GM12878 (cell line): Measurements from ENCODE around the gene IL36B. TPM values are rescaled to one million over a fixed set of nuclear protein-coding genes. Genes with fewer than 3 reads are reported as not detected.

Experiments
- ATAC-seq: fragments of 200-7000 bp; cut with Tn5 transposase; 3 replicates; pipeline ENCODE4 v1.9.1; 2020; ENCODE audit warnings: mild to moderate bottlenecking, moderate library complexity
- BruUV-seq: library from RNA; stranded (reverse); fragments of 400-500 nt; replicated peaks from 2 replicates; lab custom pipeline; 2021; lab: Mats Ljungman, UMichigan
- CTCF ChIA-PET: fragments of 300-600 bp; sonication (Branson Sonifier 250); formaldehyde crosslinking; extraction: SDS; loops from one replicate; lab custom pipeline; 2021; ENCODE audit warnings: inconsistent platforms; lab: Yijun Ruan, JAX
- POLR2A ChIA-PET: fragments of 350-600 bp; formaldehyde crosslinking; extraction: SDS; loops from one replicate; lab custom pipeline; 2021; ENCODE audit warnings: inconsistent platforms; lab: Charles Lee
- RAD21 ChIA-PET: fragments of 300-600 bp; sonication (Branson Sonifier 250); formaldehyde crosslinking; loops from one replicate; lab custom pipeline; 2023; ENCODE audit warnings: antibody characterized with exemption; ENCODE audit not compliant: unreplicated experiment; lab: Charles Lee
- SMC1A ChIA-PET: fragments of 300-600 bp; sonication (Branson Sonifier 250); formaldehyde crosslinking; loops from one replicate; lab custom pipeline; 2023; ENCODE audit not compliant: unreplicated experiment, uncharacterized antibody; lab: Charles Lee
- DNase-seq: peaks from one replicate; pipeline ENCODE4 v3.0.0-alpha.2; 2011; ENCODE audit warnings: low read depth, low spot score
- FAIRE-seq: peaks from 3 replicates; lab custom pipeline; 2011; peaks lifted over from hg19 to GRCh38; lab: Jason Lieb, UNC
- H2AFZ ChIP-seq: 2 replicates; pipeline ENCODE4 v1.6.0; 2011; ENCODE audit warnings: low read depth, low read length, control low read depth; ENCODE audit not compliant: control insufficient read depth
- H3K27ac ChIP-seq: 2 replicates; pipeline ENCODE4 v1.5.1; 2011; ENCODE audit warnings: control low read depth; ENCODE audit not compliant: control insufficient read depth, insufficient read depth
- H3K27me3 ChIP-seq, 2 experiments: replicated peaks in 1 of 2; 2 replicates each; pipeline versions ENCODE4 v1.6.0 to v1.6.1; 2011; ENCODE audit warnings: low read length in 1 of 2; ENCODE audit not compliant: control insufficient read depth in 2 of 2, insufficient read depth in 2 of 2
- H3K36me3 ChIP-seq, 2 experiments: 2 replicates each; pipeline ENCODE4 v1.5.1; 2011; ENCODE audit warnings: low read length in 1 of 2; ENCODE audit not compliant: control insufficient read depth in 2 of 2, insufficient read depth in 2 of 2
- H3K4me1 ChIP-seq: 2 replicates; pipeline ENCODE4 v1.6.1; 2011; ENCODE audit warnings: mild to moderate bottlenecking, low read length, moderate library complexity, mixed read lengths; ENCODE audit not compliant: control insufficient read depth, insufficient read depth
- H3K4me2 ChIP-seq: 2 replicates; pipeline ENCODE4 v1.6.0; 2011; ENCODE audit warnings: control low read depth; ENCODE audit not compliant: control insufficient read depth, insufficient read depth
- H3K4me3 ChIP-seq: fragments of 200-600 bp; sonication (generic); 2 replicates; pipeline ENCODE4 v1.5.1; 2016
- H3K79me2 ChIP-seq: 2 replicates; pipeline ENCODE4 v1.6.0; 2011; ENCODE audit warnings: low read length; ENCODE audit not compliant: control insufficient read depth, insufficient read depth
- H3K9ac ChIP-seq: 2 replicates; pipeline ENCODE4 v1.8.0; 2011; ENCODE audit warnings: low read length, control low read depth, mixed read lengths; ENCODE audit not compliant: control insufficient read depth, insufficient read depth
- H3K9me3 ChIP-seq: replicated peaks from 3 replicates; pipeline ENCODE4 v1.5.1; 2011; ENCODE audit warnings: mild to moderate bottlenecking, low read length; ENCODE audit not compliant: control insufficient read depth, insufficient read depth
- H4K20me1 ChIP-seq: 2 replicates; pipeline ENCODE4 v1.6.0; 2011; ENCODE audit not compliant: control insufficient read depth, insufficient read depth
- CHD1 ChIP-seq: IDR thresholded peaks from 2 replicates; pipeline ENCODE4 v1.6.1; 2012; ENCODE audit warnings: low read depth, low read length, improper control_type of control experiment
- CREB1 ChIP-seq: IDR thresholded peaks from 2 replicates; pipeline ENCODE4 v1.6.1; 2012; ENCODE audit warnings: low read depth, mild to moderate bottlenecking, inconsistent platforms
- JUND ChIP-seq: IDR thresholded peaks from 2 replicates; pipeline ENCODE4 v1.6.1; 2012; ENCODE audit warnings: low read depth, mild to moderate bottlenecking, low read length, improper control_type of control experiment, moderate library complexity
- LARP7 ChIP-seq: fragments of 450-650 bp; IDR thresholded peaks from 2 replicates; pipeline ENCODE4 v1.6.1; 2017; ENCODE audit warnings: mild to moderate bottlenecking
- MTA3 ChIP-seq: IDR thresholded peaks from 2 replicates; pipeline ENCODE4 v1.6.1; 2012; ENCODE audit warnings: low read length, inconsistent platforms, borderline replicate concordance
- PAX8 ChIP-seq: fragments of 450-650 bp; IDR thresholded peaks from 2 replicates; pipeline ENCODE4 v1.6.1; 2017; ENCODE audit warnings: mild to moderate bottlenecking, moderate library complexity
- POU2F2 ChIP-seq: IDR thresholded peaks from 3 replicates; pipeline ENCODE4 v1.6.1; 2011; ENCODE audit warnings: low read depth, mild to moderate bottlenecking, low read length, borderline replicate concordance
- SMC3 ChIP-seq: IDR thresholded peaks from 2 replicates; pipeline ENCODE4 v1.6.1; 2011; ENCODE audit warnings: low read length, improper control_type of control experiment, borderline replicate concordance
- TAF1 ChIP-seq: IDR thresholded peaks from 2 replicates; pipeline ENCODE4 v1.6.1; 2011; ENCODE audit warnings: mild to moderate bottlenecking, low read depth, low read length, borderline replicate concordance
- WGBS: methylation state at CpG from one replicate; pipeline ENCODE4 v1.1.6; 2016; ENCODE audit warnings: low lambda C conversion rate; ENCODE audit not compliant: insufficient replicate concordance, insufficient coverage; ENCODE audit errors: missing lambda C conversion rate; 5-methylcytosine and 5-hydroxymethylcytosine counted together
- in situ Hi-C: fragments of 300-500 bp; cut with MboI; formaldehyde crosslinking; loops from 9 replicates; pipeline ENCODE4 v1.14.3; 2018; ENCODE audit warnings: mixed read lengths
- intact Hi-C: fragments of 100-400 bp; cut with micrococcal nuclease; formaldehyde crosslinking; loops from one replicate; pipeline ENCODE4 v1.14.2; 2022; ENCODE audit not compliant: unreplicated experiment
- polyA plus RNA-seq, 11 experiments: library from polyadenylated mRNA; depleted of rRNA in 4 of 11; unstranded in 6 of 11; stranded (reverse) in 5 of 11; fragments of >200 nt; fragmentation: Nextera tagmentation in 4 of 11; fragmentation: Illumina TruSeq in 1 of 11; extraction: Ambion mirVana in 4 of 11; extraction: Trizol in 1 of 11; gene quantifications; 1 replicate in 1 of 11; 2 replicates in 10 of 11; pipeline versions ENCODE4 v1.2.1 to v1.2.3, GENCODE V29; 2011 to 2016; ENCODE audit warnings: inconsistent platforms in 2 of 11, missing spikeins in 2 of 11, low read depth in 1 of 11
- total RNA-seq, 4 experiments: library from RNA; depleted of rRNA in 3 of 4; stranded (reverse); fragments of >200 nt in 3 of 4; fragmentation: Illumina TruSeq in 1 of 4; extraction: Trizol in 1 of 4; gene quantifications; 2 replicates each; pipeline versions ENCODE4 v1.2.1 to v1.2.3, GENCODE V29; 2013 to 2021
- TF ChIP-seq, protein P1 (sequence below): fragments of 450-650 bp; formaldehyde crosslinking; IDR thresholded peaks from 2 replicates; pipeline ENCODE4 v1.5.0; 2022; ENCODE audit warnings: mild to moderate bottlenecking, missing genetic modification characterization
- TF ChIP-seq, protein P2 (sequence below): IDR thresholded peaks from 2 replicates; pipeline ENCODE4 v1.6.1; 2011; ENCODE audit warnings: borderline replicate concordance, low read depth, mild to moderate bottlenecking, moderate library complexity, low read length; ENCODE audit not compliant: insufficient read depth, poor library complexity, severe bottlenecking
- TF ChIP-seq, protein P3 (sequence below): fragments of 450-650 bp; IDR thresholded peaks from 2 replicates; pipeline ENCODE4 v1.6.1; 2016; ENCODE audit warnings: mild to moderate bottlenecking
- TF ChIP-seq, protein P4 (sequence below): fragments of 450-650 bp; IDR thresholded peaks from 2 replicates; pipeline ENCODE4 v1.6.1; 2017; ENCODE audit warnings: mild to moderate bottlenecking, low read depth, inconsistent platforms; ENCODE audit not compliant: poor library complexity, severe bottlenecking

The IL36B gene
- total and polyA plus RNA-seq, 10 of the 15 experiments (the other 5 are each of a cell fraction or from before 2014, with no cell fraction given) = not detected

DNA sequence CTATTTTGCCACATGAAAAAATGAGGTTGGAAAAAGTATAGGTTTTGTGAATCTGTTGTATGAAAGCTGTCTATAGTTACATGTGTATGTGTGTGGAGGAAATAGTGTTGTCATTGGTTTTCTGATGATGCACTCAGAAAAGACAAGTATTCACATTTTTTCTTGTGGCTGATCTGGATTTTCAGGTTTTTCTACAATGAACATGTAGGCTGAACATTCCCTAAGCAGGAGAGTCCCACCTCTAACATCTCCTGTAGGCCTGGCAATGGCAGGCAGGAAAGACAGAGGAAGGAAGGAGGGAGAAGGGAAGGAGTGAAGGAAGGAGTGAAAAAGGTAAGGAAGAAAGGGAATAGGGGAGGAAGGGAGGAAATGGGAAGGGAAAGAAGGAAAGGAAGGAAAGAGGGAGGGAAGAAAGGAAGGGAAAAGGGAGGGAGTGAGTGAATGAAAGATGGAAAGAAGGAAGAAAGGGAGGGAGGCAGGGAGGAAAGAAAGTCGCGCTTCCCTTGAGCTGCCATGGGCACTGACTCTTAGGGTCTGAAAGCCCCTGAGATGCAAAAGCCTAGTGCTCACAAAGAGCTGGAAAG, 5.8 kb upstream of the IL36B start:
- peaks cover 2% of the 10 kb centered on the region; the same call in 1 of the 3 replicates for H3K9me3 ChIP-seq
- no peaks in the 10 kb centered on the region for H3K36me3 ChIP-seq
- DNase-seq = no peak
- TF ChIP-seq CREB1 = no peak
- TF ChIP-seq LARP7 = no peak
- no peak for TF ChIP-seq MTA3
- TF ChIP-seq, protein P1, sequence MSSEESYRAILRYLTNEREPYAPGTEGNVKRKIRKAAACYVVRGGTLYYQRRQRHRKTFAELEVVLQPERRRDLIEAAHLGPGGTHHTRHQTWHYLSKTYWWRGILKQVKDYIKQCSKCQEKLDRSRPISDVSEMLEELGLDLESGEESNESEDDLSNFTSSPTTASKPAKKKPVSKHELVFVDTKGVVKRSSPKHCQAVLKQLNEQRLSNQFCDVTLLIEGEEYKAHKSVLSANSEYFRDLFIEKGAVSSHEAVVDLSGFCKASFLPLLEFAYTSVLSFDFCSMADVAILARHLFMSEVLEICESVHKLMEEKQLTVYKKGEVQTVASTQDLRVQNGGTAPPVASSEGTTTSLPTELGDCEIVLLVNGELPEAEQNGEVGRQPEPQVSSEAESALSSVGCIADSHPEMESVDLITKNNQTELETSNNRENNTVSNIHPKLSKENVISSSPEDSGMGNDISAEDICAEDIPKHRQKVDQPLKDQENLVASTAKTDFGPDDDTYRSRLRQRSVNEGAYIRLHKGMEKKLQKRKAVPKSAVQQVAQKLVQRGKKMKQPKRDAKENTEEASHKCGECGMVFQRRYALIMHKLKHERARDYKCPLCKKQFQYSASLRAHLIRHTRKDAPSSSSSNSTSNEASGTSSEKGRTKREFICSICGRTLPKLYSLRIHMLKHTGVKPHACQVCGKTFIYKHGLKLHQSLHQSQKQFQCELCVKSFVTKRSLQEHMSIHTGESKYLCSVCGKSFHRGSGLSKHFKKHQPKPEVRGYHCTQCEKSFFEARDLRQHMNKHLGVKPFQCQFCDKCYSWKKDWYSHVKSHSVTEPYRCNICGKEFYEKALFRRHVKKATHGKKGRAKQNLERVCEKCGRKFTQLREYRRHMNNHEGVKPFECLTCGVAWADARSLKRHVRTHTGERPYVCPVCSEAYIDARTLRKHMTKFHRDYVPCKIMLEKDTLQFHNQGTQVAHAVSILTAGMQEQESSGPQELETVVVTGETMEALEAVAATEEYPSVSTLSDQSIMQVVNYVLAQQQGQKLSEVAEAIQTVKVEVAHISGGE (CRISPR knock-in tag) = no peak
- no peak for TF ChIP-seq POU2F2
- TF ChIP-seq, protein P2, sequence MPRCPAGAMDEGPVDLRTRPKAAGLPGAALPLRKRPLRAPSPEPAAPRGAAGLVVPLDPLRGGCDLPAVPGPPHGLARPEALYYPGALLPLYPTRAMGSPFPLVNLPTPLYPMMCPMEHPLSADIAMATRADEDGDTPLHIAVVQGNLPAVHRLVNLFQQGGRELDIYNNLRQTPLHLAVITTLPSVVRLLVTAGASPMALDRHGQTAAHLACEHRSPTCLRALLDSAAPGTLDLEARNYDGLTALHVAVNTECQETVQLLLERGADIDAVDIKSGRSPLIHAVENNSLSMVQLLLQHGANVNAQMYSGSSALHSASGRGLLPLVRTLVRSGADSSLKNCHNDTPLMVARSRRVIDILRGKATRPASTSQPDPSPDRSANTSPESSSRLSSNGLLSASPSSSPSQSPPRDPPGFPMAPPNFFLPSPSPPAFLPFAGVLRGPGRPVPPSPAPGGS = no peak
- TF ChIP-seq JUND = no peak
- TF ChIP-seq PAX8 = no peak
- no peak for TF ChIP-seq CHD1
- no peak for TF ChIP-seq TAF1
- no peak for TF ChIP-seq SMC3
- TF ChIP-seq, protein P3, sequence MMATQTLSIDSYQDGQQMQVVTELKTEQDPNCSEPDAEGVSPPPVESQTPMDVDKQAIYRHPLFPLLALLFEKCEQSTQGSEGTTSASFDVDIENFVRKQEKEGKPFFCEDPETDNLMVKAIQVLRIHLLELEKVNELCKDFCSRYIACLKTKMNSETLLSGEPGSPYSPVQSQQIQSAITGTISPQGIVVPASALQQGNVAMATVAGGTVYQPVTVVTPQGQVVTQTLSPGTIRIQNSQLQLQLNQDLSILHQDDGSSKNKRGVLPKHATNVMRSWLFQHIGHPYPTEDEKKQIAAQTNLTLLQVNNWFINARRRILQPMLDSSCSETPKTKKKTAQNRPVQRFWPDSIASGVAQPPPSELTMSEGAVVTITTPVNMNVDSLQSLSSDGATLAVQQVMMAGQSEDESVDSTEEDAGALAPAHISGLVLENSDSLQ = no peak
- TF ChIP-seq, protein P4, sequence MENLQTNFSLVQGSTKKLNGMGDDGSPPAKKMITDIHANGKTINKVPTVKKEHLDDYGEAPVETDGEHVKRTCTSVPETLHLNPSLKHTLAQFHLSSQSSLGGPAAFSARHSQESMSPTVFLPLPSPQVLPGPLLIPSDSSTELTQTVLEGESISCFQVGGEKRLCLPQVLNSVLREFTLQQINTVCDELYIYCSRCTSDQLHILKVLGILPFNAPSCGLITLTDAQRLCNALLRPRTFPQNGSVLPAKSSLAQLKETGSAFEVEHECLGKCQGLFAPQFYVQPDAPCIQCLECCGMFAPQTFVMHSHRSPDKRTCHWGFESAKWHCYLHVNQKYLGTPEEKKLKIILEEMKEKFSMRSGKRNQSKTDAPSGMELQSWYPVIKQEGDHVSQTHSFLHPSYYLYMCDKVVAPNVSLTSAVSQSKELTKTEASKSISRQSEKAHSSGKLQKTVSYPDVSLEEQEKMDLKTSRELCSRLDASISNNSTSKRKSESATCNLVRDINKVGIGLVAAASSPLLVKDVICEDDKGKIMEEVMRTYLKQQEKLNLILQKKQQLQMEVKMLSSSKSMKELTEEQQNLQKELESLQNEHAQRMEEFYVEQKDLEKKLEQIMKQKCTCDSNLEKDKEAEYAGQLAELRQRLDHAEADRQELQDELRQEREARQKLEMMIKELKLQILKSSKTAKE = no peak
- H3K27ac ChIP-seq = no peak overlapping the region
- no peak overlapping the region for H3K4me3 ChIP-seq
- ChIA-PET POLR2A (interaction anchor here (0.6 kb wide), 1 partner anchor 694 kb away, joined by 3 read pairs; no protein-coding TSS in a partner anchor), CTCF (interaction anchor here (0.8 kb wide), 1 partner anchor 10 kb away, joined by 3 read pairs; no protein-coding TSS in a partner anchor), RAD21 (no interaction called here), SMC1A (interaction anchor here (1.3 to 1.7 kb wide), 3 partner anchors 10 to 13 kb away, joined by 3 to 5 read pairs (median 4); partner anchors contain the start of gene IL1F10)
- H3K9ac ChIP-seq = no peak overlapping the region
- H3K79me2 ChIP-seq = no peaks in the 10 kb centered on the region
- no peaks in the 10 kb centered on the region for H3K4me1 ChIP-seq
- 65% methylated on average over 2 of the region's 2 CpGs for WGBS
- H2AFZ ChIP-seq = no peak overlapping the region
- intact Hi-C loops (no loop called here), in situ Hi-C loops (no loop called here)
- FAIRE-seq = no peak
- H3K27me3 ChIP-seq = no peaks in the 10 kb centered on the region; a peak in 1 of 4 replicates
- no TSS peak for BruUV-seq
- no peak overlapping the region for H3K4me2 ChIP-seq
- no peaks in the 10 kb centered on the region for H4K20me1 ChIP-seq
- no peak for ATAC-seq
